IMR-90 (cell line): Measurements from ENCODE around the gene VAV1. TPM values are rescaled to one million over a fixed set of nuclear protein-coding genes. Genes with fewer than 3 reads are reported as not detected.

Experiments used
- ATAC-seq: fragments of 200-7000 bp; cut with Tn5 transposase; 2 replicates; pipeline ENCODE4 v1.9.1; 2020; ENCODE audit warnings: low read depth, mild to moderate bottlenecking, moderate library complexity
- BruUV-seq: library from RNA; stranded (reverse); fragments of 400-500 nt; replicated peaks from 2 replicates; lab custom pipeline; 2021; lab: Mats Ljungman, UMichigan
- CTCF ChIA-PET: fragments of 300-600 bp; formaldehyde crosslinking; extraction: SDS; loops from one replicate; lab custom pipeline; 2021; ENCODE audit warnings: antibody characterized with exemption; lab: Yijun Ruan, JAX
- POLR2A ChIA-PET: fragments of 300-600 bp; sonication (Branson Sonifier 250); formaldehyde crosslinking; loops from one replicate; lab custom pipeline; 2022; ENCODE audit warnings: antibody characterized with exemption; ENCODE audit not compliant: unreplicated experiment; lab: Charles Lee
- DNase-seq: peaks from one replicate; pipeline ENCODE4 v3.0.0; 2013
- H2AFZ ChIP-seq: replicated peaks from 2 replicates; pipeline ENCODE3; 2013; ENCODE audit warnings: low read length, mild to moderate bottlenecking; ENCODE audit not compliant: poor library complexity
- H2AK5ac ChIP-seq: 2 replicates; pipeline ENCODE4 v1.6.1; 2013; ENCODE audit warnings: low read depth, low read length, inconsistent platforms
- H2AK9ac ChIP-seq: replicated peaks from 2 replicates; pipeline ENCODE3; 2013; ENCODE audit warnings: mild to moderate bottlenecking, low read depth, low read length, moderate library complexity; ENCODE audit not compliant: poor library complexity
- H2BK120ac ChIP-seq: 2 replicates; pipeline ENCODE4 v1.6.1; 2013; ENCODE audit warnings: low read depth, low read length, inconsistent platforms
- H2BK15ac ChIP-seq: 3 replicates; pipeline ENCODE4 v1.6.1; 2013; ENCODE audit warnings: low read depth, low read length, inconsistent platforms
- H2BK20ac ChIP-seq: 2 replicates; pipeline ENCODE4 v1.6.1; 2013; ENCODE audit warnings: low read depth, mild to moderate bottlenecking, inconsistent platforms, low read length, moderate library complexity
- H2BK5ac ChIP-seq: 2 replicates; pipeline ENCODE4 v1.6.1; 2013; ENCODE audit warnings: mild to moderate bottlenecking, low read depth, low read length, inconsistent platforms; ENCODE audit not compliant: poor library complexity, severe bottlenecking
- H3K14ac ChIP-seq: replicated peaks from 2 replicates; pipeline ENCODE4 v1.6.1; 2013; ENCODE audit warnings: low read depth, low read length, inconsistent platforms
- H3K18ac ChIP-seq: 2 replicates; pipeline ENCODE4 v1.6.1; 2013; ENCODE audit warnings: low read depth, low read length, control low read depth
- H3K23ac ChIP-seq: 2 replicates; pipeline ENCODE4 v1.6.1; 2013; ENCODE audit warnings: low read depth, low read length, inconsistent platforms
- H3K27ac ChIP-seq: 2 replicates; pipeline ENCODE4 v1.5.1; 2013; ENCODE audit warnings: mild to moderate bottlenecking, control low read depth, low read length; ENCODE audit not compliant: insufficient read depth
- H3K27me3 ChIP-seq: 2 replicates; pipeline ENCODE4 v1.6.1; 2013; ENCODE audit warnings: low read length; ENCODE audit not compliant: control insufficient read depth, insufficient read depth
- H3K36me3 ChIP-seq: 2 replicates; pipeline ENCODE4 v1.6.1; 2013; ENCODE audit warnings: low read length, mixed read lengths; ENCODE audit not compliant: control insufficient read depth, insufficient read depth
- H3K4ac ChIP-seq: 2 replicates; pipeline ENCODE4 v1.6.1; 2013; ENCODE audit warnings: low read depth, low read length, inconsistent platforms
- H3K4me1 ChIP-seq: 2 replicates; pipeline ENCODE4 v1.6.1; 2013; ENCODE audit warnings: low read length, mixed read lengths; ENCODE audit not compliant: control insufficient read depth, insufficient read depth
- H3K4me2 ChIP-seq: 2 replicates; pipeline ENCODE4 v1.6.1; 2013; ENCODE audit warnings: low read depth, mild to moderate bottlenecking, control low read depth, low read length, moderate library complexity
- H3K4me3 ChIP-seq: 2 replicates; pipeline ENCODE4 v1.5.1; 2013; ENCODE audit warnings: low read depth, mild to moderate bottlenecking, control low read depth, low read length, moderate library complexity; ENCODE audit not compliant: insufficient read depth
- H3K56ac ChIP-seq: 2 replicates; pipeline ENCODE4 v1.6.1; 2013; ENCODE audit warnings: low read length, inconsistent platforms; ENCODE audit not compliant: insufficient read depth; ENCODE audit errors: extremely low read depth
- H3K79me1 ChIP-seq, 2 experiments: 2 replicates each; pipeline ENCODE4 v1.6.1; 2013; ENCODE audit warnings: low read length in 2 of 2, inconsistent platforms in 1 of 2, low read depth in 1 of 2
- H3K9ac ChIP-seq: 2 replicates; pipeline ENCODE4 v1.6.1; 2013; ENCODE audit warnings: low read depth, low read length, control low read depth
- H3K9me1 ChIP-seq: 2 replicates; pipeline ENCODE4 v1.6.1; 2013; ENCODE audit warnings: low read length, inconsistent platforms; ENCODE audit not compliant: insufficient read depth
- H3K9me3 ChIP-seq: 2 replicates; pipeline ENCODE4 v1.6.1; 2013; ENCODE audit warnings: low read length; ENCODE audit not compliant: control insufficient read depth, insufficient read depth
- H4K20me1 ChIP-seq: 2 replicates; pipeline ENCODE4 v1.6.1; 2013; ENCODE audit warnings: low read length, inconsistent platforms; ENCODE audit not compliant: insufficient read depth
- H4K5ac ChIP-seq: 2 replicates; pipeline ENCODE4 v1.6.1; 2013; ENCODE audit warnings: mild to moderate bottlenecking, low read depth, low read length, control low read depth
- H4K8ac ChIP-seq, 2 experiments: 2 replicates each; pipeline ENCODE4 v1.6.1; 2013; ENCODE audit warnings: low read depth in 2 of 2, low read length in 2 of 2, control low read depth in 1 of 2, inconsistent platforms in 1 of 2
- H4K91ac ChIP-seq: 2 replicates; pipeline ENCODE4 v1.6.1; 2013; ENCODE audit warnings: low read depth, low read length, inconsistent platforms; ENCODE audit not compliant: insufficient read depth
- BHLHE40 ChIP-seq: fragments of 150-350 bp; IDR thresholded peaks from 2 replicates; pipeline ENCODE4 v1.6.1; 2016; ENCODE audit warnings: mild to moderate bottlenecking, low read depth, low read length
- CEBPB ChIP-seq: IDR thresholded peaks from 2 replicates; pipeline ENCODE4 v1.6.1; 2012; ENCODE audit warnings: low read depth, low read length, improper control_type of control experiment
- CHD1 ChIP-seq: IDR thresholded peaks from 2 replicates; pipeline ENCODE4 v1.6.1; 2012; ENCODE audit warnings: low read depth, low read length, improper control_type of control experiment
- FOS ChIP-seq: fragments of 150-350 bp; IDR thresholded peaks from 2 replicates; pipeline ENCODE4 v1.6.1; 2016; ENCODE audit warnings: low read depth, low read length
- MAFK ChIP-seq: IDR thresholded peaks from 2 replicates; pipeline ENCODE4 v1.6.1; 2012; ENCODE audit warnings: low read depth, low read length, improper control_type of control experiment
- MAZ ChIP-seq: IDR thresholded peaks from 2 replicates; pipeline ENCODE4 v1.6.1; 2012; ENCODE audit warnings: low read depth, mild to moderate bottlenecking, low read length, improper control_type of control experiment, moderate library complexity, borderline replicate concordance
- MXI1 ChIP-seq: IDR thresholded peaks from 2 replicates; pipeline ENCODE4 v1.6.1; 2012; ENCODE audit warnings: low read depth, mild to moderate bottlenecking, low read length, moderate library complexity, borderline replicate concordance
- NFE2L2 ChIP-seq: fragments of 150-350 bp; IDR thresholded peaks from 2 replicates; pipeline ENCODE4 v1.6.1; 2016; ENCODE audit warnings: low read depth, mild to moderate bottlenecking, low read length
- POLR2A ChIP-seq: IDR thresholded peaks from 2 replicates; pipeline ENCODE4 v1.6.1; 2012; ENCODE audit warnings: mild to moderate bottlenecking, low read depth, low read length
- RAD21 ChIP-seq: IDR thresholded peaks from 2 replicates; pipeline ENCODE4 v1.6.1; 2012; ENCODE audit warnings: low read length, improper control_type of control experiment
- RCOR1 ChIP-seq: IDR thresholded peaks from 2 replicates; pipeline ENCODE4 v1.6.1; 2012; ENCODE audit warnings: mild to moderate bottlenecking, low read length, improper control_type of control experiment; ENCODE audit not compliant: insufficient replicate concordance
- RFX5 ChIP-seq: IDR thresholded peaks from 2 replicates; pipeline ENCODE4 v1.8.0; 2012; ENCODE audit warnings: low read depth, mild to moderate bottlenecking, low read length, moderate library complexity
- SMC3 ChIP-seq: fragments of 150-350 bp; IDR thresholded peaks from 2 replicates; pipeline ENCODE4 v1.6.1; 2016; ENCODE audit warnings: low read depth, mild to moderate bottlenecking, antibody characterized with exemption, low read length, moderate library complexity
- WGBS, 2 experiments: methylation state at CpG; one replicate each; pipeline versions ENCODE4 v1.1.5 to v1.1.7; 2013; ENCODE audit warnings: missing lambda C conversion rate in 2 of 2; ENCODE audit not compliant: insufficient read length in 1 of 2; ENCODE audit errors: extremely low coverage in 2 of 2; 5-methylcytosine and 5-hydroxymethylcytosine counted together
- dilution Hi-C: fragments of 300-500 bp; cut with HindIII; formaldehyde crosslinking; loops from one replicate; pipeline ENCODE4 v1.14.3; 2018; ENCODE audit warnings: low sequenced_read_pairs; ENCODE audit not compliant: unreplicated experiment
- in situ Hi-C: fragments of 300-500 bp; cut with MboI; formaldehyde crosslinking; loops from 3 replicates; pipeline ENCODE4 v1.14.3; 2019; ENCODE audit warnings: low sequenced_read_pairs, inconsistent platforms, mixed read lengths
- intact Hi-C: fragments of 100-400 bp; cut with micrococcal nuclease; formaldehyde crosslinking; loops from 2 replicates; pipeline ENCODE4 v1.10.0; 2022
- polyA plus RNA-seq, 3 experiments: library from polyadenylated mRNA; depleted of rRNA; stranded (reverse); fragments of >200 nt; gene quantifications; 2 replicates each; pipeline ENCODE4 v1.2.3, GENCODE V29; 2012; ENCODE audit warnings: low replicate concordance in 1 of 3
- total RNA-seq: library from RNA; depleted of rRNA; stranded (reverse); fragments of >200 nt; gene quantifications from 2 replicates; pipeline ENCODE4 v1.2.3, GENCODE V29; 2012
- TF ChIP-seq, protein P1 (sequence below): conservative IDR thresholded peaks from 2 replicates; pipeline ENCODE4 v1.5.1; 2012; ENCODE audit warnings: mild to moderate bottlenecking, low read depth, low read length, improper control_type of control experiment
- TF ChIP-seq, protein P2 (sequence below): fragments of 150-350 bp; IDR thresholded peaks from 2 replicates; pipeline ENCODE4 v1.6.1; 2017; ENCODE audit warnings: mild to moderate bottlenecking, antibody characterized with exemption, low read length, low read depth
- TF ChIP-seq, protein P3 (sequence below): fragments of 150-350 bp; IDR thresholded peaks from 2 replicates; pipeline ENCODE4 v1.6.1; 2016; ENCODE audit warnings: low read depth, mild to moderate bottlenecking, low read length, moderate library complexity, borderline replicate concordance

VAV1 gene
- total and polyA plus RNA-seq, 2 of the 4 experiments (the other 2 are of a cell fraction) = not detected

DNA sequence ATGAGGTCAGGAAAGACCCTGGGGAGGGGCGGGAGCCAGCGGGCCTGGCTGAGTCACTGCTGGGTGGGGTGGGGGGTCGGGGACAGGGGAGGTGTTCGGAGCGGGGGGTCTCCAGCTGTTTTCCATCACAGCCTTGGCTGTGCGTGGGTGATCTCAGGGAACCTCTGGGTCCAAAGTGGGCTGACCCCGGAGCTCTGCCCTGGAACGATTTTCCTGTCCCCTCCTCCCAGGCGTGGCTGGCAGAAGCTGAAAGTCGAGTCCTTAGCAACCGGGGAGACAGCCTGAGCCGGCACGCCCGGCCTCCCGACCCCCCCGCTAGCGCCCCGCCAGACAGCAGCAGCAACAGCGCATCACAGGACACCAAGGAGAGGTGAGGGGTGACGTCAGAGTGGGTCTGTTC, 22.4 kb upstream of the VAV1 start:
- Histone ChIP-seq H2AFZ (peak overlapping the region; percentile 21), H4K20me1 (no peaks in the 10 kb centered on the region), H3K27me3 (no peaks in the 10 kb centered on the region), H3K14ac (no peak overlapping the region), H2BK15ac (no peak overlapping the region), H3K4me3 (no peak overlapping the region), H2BK5ac (no peak overlapping the region), H3K4me1 (peaks cover 6% of the 10 kb centered on the region), H4K8ac (no peak overlapping the region), H3K27ac (no peak overlapping the region), H2AK5ac (no peak overlapping the region), H3K9me3 (no peaks in the 10 kb centered on the region), H3K23ac (no peak overlapping the region), H2BK120ac (no peak overlapping the region), H3K56ac (no peak overlapping the region), H3K36me3 (peaks cover 57% of the 10 kb centered on the region), H3K79me1 (peaks cover 16 to 21% of the 10 kb centered on the region in 2 experiments), H4K91ac (no peak overlapping the region), H3K18ac (no peak overlapping the region), H3K4me2 (no peak overlapping the region), H3K9me1 (no peaks in the 10 kb centered on the region), H3K4ac (no peak overlapping the region), H2AK9ac (no peak overlapping the region), H2BK20ac (no peak overlapping the region), H3K9ac (no peak overlapping the region), H4K5ac (no peak overlapping the region)
- DNase-seq = no peak
- intact Hi-C loops (no loop called here), dilution Hi-C loops (no loop called here), in situ Hi-C loops (no loop called here)
- TF ChIP-seq, protein P1, sequence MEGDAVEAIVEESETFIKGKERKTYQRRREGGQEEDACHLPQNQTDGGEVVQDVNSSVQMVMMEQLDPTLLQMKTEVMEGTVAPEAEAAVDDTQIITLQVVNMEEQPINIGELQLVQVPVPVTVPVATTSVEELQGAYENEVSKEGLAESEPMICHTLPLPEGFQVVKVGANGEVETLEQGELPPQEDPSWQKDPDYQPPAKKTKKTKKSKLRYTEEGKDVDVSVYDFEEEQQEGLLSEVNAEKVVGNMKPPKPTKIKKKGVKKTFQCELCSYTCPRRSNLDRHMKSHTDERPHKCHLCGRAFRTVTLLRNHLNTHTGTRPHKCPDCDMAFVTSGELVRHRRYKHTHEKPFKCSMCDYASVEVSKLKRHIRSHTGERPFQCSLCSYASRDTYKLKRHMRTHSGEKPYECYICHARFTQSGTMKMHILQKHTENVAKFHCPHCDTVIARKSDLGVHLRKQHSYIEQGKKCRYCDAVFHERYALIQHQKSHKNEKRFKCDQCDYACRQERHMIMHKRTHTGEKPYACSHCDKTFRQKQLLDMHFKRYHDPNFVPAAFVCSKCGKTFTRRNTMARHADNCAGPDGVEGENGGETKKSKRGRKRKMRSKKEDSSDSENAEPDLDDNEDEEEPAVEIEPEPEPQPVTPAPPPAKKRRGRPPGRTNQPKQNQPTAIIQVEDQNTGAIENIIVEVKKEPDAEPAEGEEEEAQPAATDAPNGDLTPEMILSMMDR = no peak
- TF ChIP-seq RAD21 (no peak), RCOR1 (no peak), POLR2A (no peak), RFX5 (no peak), MAFK (no peak), CHD1 (no peak), FOS (no peak), NFE2L2 (no peak), SMC3 (no peak), MAZ (no peak), BHLHE40 (no peak), CEBPB (no peak), MXI1 (no peak)
- TF ChIP-seq, protein P2, sequence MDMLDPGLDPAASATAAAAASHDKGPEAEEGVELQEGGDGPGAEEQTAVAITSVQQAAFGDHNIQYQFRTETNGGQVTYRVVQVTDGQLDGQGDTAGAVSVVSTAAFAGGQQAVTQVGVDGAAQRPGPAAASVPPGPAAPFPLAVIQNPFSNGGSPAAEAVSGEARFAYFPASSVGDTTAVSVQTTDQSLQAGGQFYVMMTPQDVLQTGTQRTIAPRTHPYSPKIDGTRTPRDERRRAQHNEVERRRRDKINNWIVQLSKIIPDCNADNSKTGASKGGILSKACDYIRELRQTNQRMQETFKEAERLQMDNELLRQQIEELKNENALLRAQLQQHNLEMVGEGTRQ = no peak
- TF ChIP-seq, protein P3, sequence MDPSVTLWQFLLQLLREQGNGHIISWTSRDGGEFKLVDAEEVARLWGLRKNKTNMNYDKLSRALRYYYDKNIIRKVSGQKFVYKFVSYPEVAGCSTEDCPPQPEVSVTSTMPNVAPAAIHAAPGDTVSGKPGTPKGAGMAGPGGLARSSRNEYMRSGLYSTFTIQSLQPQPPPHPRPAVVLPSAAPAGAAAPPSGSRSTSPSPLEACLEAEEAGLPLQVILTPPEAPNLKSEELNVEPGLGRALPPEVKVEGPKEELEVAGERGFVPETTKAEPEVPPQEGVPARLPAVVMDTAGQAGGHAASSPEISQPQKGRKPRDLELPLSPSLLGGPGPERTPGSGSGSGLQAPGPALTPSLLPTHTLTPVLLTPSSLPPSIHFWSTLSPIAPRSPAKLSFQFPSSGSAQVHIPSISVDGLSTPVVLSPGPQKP = no peak
- no peak for ATAC-seq
- POLR2A ChIA-PET = no interaction called here
- CTCF ChIA-PET = no interaction called here
- BruUV-seq = no TSS peak
- 20% methylated on average over 1 of the region's 20 CpGs; no CpG with 5 or more reads in 1 of the 2 experiments for WGBS, 2 experiments
